Upper lobe of left lung (tissue), 6 donors: ENCODE results near the gene STOML1. TPM values are rescaled to one million over a fixed set of nuclear protein-coding genes. Genes with fewer than 3 reads are reported as not detected.
"Not testable (repeated sequence)": the region's sequence is repeated elsewhere in the genome, so short reads cannot be mapped to it uniquely, and the experiment has no call there.

Experiments
- ATAC-seq, 2 donors: fragments of 200-7000 bp; cut with Tn5 transposase; one replicate each; pipeline ENCODE4 v1.9.1; 2022; ENCODE audit warnings: mild to moderate bottlenecking in 2 of 2, moderate library complexity in 2 of 2; ENCODE audit not compliant: low FRiP score in 2 of 2
- DNase-seq, 2 donors: peaks; one replicate each; pipeline ENCODE4 v3.0.0-alpha.2; 2019 to 2020
- H3K27ac ChIP-seq, 4 donors: fragments of 200-600 bp; sonication (generic); one replicate each; pipeline ENCODE4 v1.5.1; 2016 to 2019
- H3K27me3 ChIP-seq, 4 donors: fragments of 200-600 bp; sonication (generic); one replicate each; pipeline ENCODE4 v1.5.1; 2017 to 2019
- H3K36me3 ChIP-seq, 4 donors: fragments of 200-600 bp; sonication (generic); one replicate each; pipeline ENCODE4 v1.5.1; 2016 to 2019
- H3K4me1 ChIP-seq, 4 donors: fragments of 200-600 bp; sonication (generic); one replicate each; pipeline ENCODE4 v1.5.1; 2018 to 2019
- H3K4me3 ChIP-seq, 4 donors: fragments of 200-600 bp; sonication (generic); one replicate each; pipeline ENCODE4 v1.5.1; 2017 to 2019; ENCODE audit warnings: mild to moderate bottlenecking in 2 of 4, moderate library complexity in 1 of 4
- H3K9me3 ChIP-seq, 4 donors: fragments of 200-600 bp; sonication (generic); one replicate each; pipeline ENCODE4 v1.5.1; 2018 to 2019
- EP300 ChIP-seq, 4 donors: sonication (generic); formaldehyde crosslinking; IDR thresholded peaks; one replicate each; pipeline ENCODE4 v1.5.1; 2017; ENCODE audit warnings: antibody characterized with exemption in 4 of 4, control low read depth in 2 of 4
- POLR2A ChIP-seq, 4 donors: fragments of 450-650 bp; IDR thresholded peaks; one replicate each; pipeline ENCODE4 v1.5.1; 2016 to 2017; ENCODE audit warnings: antibody characterized with exemption in 4 of 4, mild to moderate bottlenecking in 2 of 4
- POLR2AphosphoS5 ChIP-seq, 2 donors: sonication (generic); formaldehyde crosslinking; IDR thresholded peaks; one replicate each; pipeline ENCODE4 v1.5.1; 2017; ENCODE audit warnings: antibody characterized with exemption in 2 of 2
- WGBS, 2 donors: methylation state at CpG; one replicate each; pipeline ENCODE4 v1.1.5; 2017 to 2018; 5-methylcytosine and 5-hydroxymethylcytosine counted together
- total RNA-seq, 6 donors: library from RNA; depleted of rRNA in 4 of 6; stranded (reverse); fragments of >200 nt in 4 of 6; gene quantifications; one replicate each; pipeline versions ENCODE4 v1.1.0 to v1.2.1, GENCODE V29; 2016 to 2021
- TF ChIP-seq, protein P1 (sequence below), 6 experiments: fragments of 450-650 bp in 4 of 6; fragments of 200-600 bp in 2 of 6; sonication (generic) in 2 of 6; IDR thresholded peaks; one replicate each; pipeline ENCODE4 v1.5.1; 2016 to 2019; ENCODE audit warnings: antibody characterized with exemption in 6 of 6
- donor health status: DM: no; HTN: no; CAD: no; lungs with moderate emphysema.
- donor health status: DM: no; HTN: yes; CAD: no; lungs with severe emphysema.

STOML1 gene
- total RNA-seq, 6 donors from 2014 or later, result 12.2 to 23.3 (median 18.3) TPM

DNA sequence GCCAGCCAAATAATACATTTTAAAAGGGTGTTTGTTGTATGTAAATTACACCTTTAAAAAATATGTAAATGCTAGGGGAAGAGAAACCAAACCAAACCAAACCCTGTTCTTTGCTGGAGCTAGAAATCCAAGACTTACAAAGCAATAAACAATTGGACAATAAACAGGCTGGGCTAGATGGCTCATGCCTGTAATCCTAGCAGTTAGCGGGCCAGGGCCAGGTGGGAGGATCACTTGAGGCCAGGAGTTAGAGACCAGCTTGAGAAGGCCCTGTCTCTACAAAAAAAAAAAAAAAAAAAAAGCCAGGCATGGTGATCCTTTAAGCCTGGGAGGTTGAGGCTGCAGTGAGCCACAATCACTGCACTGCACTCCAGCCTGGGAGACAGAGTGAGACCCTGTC, 12.5 kb downstream of the STOML1 start:
- Histone ChIP-seq H3K9me3 (no peaks in the 10 kb centered on the region), H3K27ac (no peak overlapping the region), H3K36me3 (peaks cover 0 to 7% (median 0%) of the 10 kb centered on the region in 4 donors), H3K27me3 (no peaks in the 10 kb centered on the region), H3K4me3 (no peak overlapping the region), H3K4me1 (peaks cover 34 to 48% (median 36%) of the 10 kb centered on the region in 4 donors)
- ATAC-seq (no peak), DNase-seq (no peak)
- TF ChIP-seq POLR2A (IDR thresholded peaks at IDR 0.05), result no peak
- TF ChIP-seq EP300 (IDR thresholded peaks at IDR 0.05), result no peak
- TF ChIP-seq POLR2AphosphoS5 (IDR thresholded peaks at IDR 0.05), result no peak
- TF ChIP-seq, protein P1, sequence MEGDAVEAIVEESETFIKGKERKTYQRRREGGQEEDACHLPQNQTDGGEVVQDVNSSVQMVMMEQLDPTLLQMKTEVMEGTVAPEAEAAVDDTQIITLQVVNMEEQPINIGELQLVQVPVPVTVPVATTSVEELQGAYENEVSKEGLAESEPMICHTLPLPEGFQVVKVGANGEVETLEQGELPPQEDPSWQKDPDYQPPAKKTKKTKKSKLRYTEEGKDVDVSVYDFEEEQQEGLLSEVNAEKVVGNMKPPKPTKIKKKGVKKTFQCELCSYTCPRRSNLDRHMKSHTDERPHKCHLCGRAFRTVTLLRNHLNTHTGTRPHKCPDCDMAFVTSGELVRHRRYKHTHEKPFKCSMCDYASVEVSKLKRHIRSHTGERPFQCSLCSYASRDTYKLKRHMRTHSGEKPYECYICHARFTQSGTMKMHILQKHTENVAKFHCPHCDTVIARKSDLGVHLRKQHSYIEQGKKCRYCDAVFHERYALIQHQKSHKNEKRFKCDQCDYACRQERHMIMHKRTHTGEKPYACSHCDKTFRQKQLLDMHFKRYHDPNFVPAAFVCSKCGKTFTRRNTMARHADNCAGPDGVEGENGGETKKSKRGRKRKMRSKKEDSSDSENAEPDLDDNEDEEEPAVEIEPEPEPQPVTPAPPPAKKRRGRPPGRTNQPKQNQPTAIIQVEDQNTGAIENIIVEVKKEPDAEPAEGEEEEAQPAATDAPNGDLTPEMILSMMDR (IDR thresholded peaks at IDR 0.05), result no peak
- WGBS, 2 donors, result 91 to 100% methylated on average over 1 of the region's 1 CpG

DNA sequence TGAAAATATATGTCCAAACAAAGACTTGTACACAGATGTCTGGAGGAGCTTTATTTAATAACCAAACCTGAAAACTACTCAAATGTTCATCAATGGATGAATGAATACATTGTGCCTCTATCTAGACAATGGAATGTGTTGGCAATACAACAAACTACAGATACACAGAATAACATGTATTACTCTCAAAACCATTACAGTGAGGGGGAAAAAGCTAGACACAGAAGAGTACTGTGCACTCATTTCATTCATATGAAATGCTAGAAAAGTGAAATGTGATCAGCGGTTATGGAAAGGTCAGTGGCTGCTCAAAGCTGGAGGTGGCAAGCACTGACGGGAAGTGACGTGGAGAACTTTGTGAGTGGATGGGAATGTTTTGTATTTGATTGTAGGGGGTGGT, 13.2 kb downstream of the STOML1 start:
- Histone ChIP-seq H3K4me1 (peaks cover 26 to 41% (median 29%) of the 10 kb centered on the region in 4 donors), H3K36me3 (peaks cover 0 to 2% (median 0%) of the 10 kb centered on the region in 4 donors), H3K27me3 (no peaks in the 10 kb centered on the region), H3K9me3 (no peaks in the 10 kb centered on the region), H3K4me3 (no peak overlapping the region), H3K27ac (no peak overlapping the region)
- DNase-seq (no peak), ATAC-seq (no peak)
- TF ChIP-seq POLR2AphosphoS5 (IDR thresholded peaks at IDR 0.05) (no peak), EP300 (IDR thresholded peaks at IDR 0.05) (no peak), POLR2A (IDR thresholded peaks at IDR 0.05) (no peak)
- TF ChIP-seq, protein P1 (IDR thresholded peaks at IDR 0.05), result no peak
- WGBS, 2 donors, result 83 to 88% methylated on average over 3 of the region's 3 CpGs

DNA sequence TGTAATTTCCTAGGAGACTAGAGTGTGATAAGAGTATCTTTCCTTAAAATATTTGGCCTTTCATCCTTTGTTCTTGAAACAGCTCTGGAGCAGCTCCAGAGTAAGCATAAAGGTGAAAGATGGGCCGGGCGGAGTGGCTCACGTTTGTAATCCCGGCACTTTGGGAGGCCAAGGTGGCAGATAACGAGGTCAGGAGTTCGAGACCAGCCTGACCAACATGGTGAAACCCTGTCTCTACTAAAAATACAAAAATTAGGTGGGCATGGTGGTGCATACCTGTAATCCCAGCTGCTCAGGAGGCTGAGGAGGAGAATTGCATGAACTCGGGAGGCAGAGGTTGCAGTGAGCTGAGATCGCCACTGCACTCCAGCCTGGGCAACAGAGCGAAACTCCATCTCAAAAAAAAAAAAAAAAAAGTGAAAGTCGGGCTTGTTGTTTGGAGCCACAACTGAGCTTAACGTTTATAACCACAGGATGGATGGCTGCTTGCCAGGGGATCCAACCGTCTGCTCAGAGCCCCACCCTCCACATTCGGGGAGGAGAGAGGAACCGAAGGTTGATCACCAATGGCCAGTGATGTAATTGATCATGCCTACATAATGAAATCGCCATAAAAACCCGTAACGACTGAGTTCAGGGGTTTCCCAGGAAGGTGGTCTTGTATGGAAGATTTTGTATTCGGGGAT, 16.5 kb downstream of the STOML1 start:
- DNase-seq, ATAC-seq, H3K9me3 ChIP-seq, H3K36me3 ChIP-seq, H3K4me3 ChIP-seq, H3K27ac ChIP-seq, H3K27me3 ChIP-seq: not testable (repeated sequence)
- H3K4me1 ChIP-seq, result peaks cover 6 to 22% (median 9%) of the 10 kb centered on the region in 4 donors
- 47 to 49% methylated on average over 18 of the region's 18 CpGs for WGBS, 2 donors

DNA sequence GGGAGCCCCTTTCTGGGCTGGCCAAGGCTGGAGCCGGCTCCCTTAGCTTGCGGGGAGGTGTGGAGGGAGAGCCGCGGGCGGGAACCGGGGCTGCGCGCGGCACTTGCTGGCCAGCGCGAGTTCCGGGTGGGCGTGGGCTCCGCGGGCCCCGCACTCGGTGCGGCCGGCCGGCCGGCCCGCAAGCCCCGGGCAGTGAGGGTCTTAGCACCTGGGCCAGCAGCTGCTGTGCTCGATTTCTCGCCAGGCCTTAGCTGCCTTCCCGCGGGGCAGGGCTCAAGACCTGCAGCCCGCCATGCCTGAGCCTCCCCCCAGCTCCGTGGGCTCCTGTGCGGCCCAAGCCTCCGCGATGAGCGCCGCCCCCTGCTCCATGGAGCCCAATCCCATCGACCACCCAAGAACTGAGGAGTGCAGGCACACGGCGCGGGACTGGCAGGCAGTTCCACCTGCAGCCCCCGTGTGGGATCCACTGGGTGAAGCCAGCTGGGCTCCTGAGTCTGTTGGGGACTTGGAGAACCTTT, 18.4 kb downstream of the STOML1 start:
- Histone ChIP-seq H3K4me1 (peaks cover 6 to 22% (median 9%) of the 10 kb centered on the region in 4 donors), H3K27ac (peak overlapping the region in 1 of 4 donors; percentile 3), H3K4me3 (peak overlapping the region in 3 of 4 donors; percentile 1 to 35 (median 35))
- WGBS, 2 donors, result 82 to 89% methylated on average over 18 to 36 of the region's 39 CpGs
- ATAC-seq, H3K36me3 ChIP-seq, H3K9me3 ChIP-seq, H3K27me3 ChIP-seq: not testable (repeated sequence)
- DNase-seq, result peak in 1 of 2 donors; percentile 75

DNA sequence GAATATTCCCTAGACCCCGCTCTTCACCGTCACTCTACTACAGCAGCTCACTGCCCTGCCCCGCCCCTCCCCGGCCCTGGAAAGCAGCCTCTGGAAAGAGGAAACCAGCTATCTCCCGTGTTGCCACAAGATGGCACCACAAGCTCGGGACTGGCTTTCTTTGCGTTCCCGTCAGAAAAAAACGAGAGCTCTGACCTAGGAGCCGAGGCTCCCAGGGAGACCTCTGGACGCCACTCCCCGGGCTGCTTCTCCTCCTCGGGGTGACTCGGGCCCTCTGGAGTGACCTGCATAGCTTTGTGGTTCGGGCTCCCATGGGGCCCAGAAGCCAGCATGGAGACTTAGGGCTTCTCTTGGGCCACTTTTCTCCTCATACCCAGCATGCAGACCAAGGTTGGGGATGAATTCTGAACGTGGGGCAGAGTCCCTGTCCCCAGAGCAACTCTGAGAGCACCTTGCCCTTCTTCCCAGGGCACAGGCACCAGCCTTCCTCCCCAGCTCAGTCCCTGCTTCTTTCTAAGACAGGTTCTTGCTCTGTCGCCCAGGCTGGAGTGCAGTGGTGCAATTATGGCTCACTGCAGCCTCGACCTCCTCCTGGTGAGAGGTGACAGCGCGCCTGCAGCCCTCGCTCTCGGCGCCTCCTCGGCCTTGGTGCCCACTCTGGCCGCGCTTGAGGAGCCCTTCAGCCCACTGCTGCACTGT, 19.0 kb downstream of the STOML1 start:
- H3K9me3 ChIP-seq, result no peaks in the 10 kb centered on the region
- TF ChIP-seq, protein P1 (IDR thresholded peaks at IDR 0.05), result peak; percentile 85 to 91 (median 88)
- no peak for TF ChIP-seq EP300 (IDR thresholded peaks at IDR 0.05)
- ATAC-seq (peak; percentile 93 to 94), DNase-seq (peak; percentile 85 to 88)
- no peaks in the 10 kb centered on the region for H3K36me3 ChIP-seq
- H3K4me3 ChIP-seq, result peak overlapping the region in 3 of 4 donors; percentile 1 to 35 (median 35)
- H3K4me1 ChIP-seq, result peaks cover 6 to 22% (median 9%) of the 10 kb centered on the region in 4 donors
- peak overlapping the region in 1 of 4 donors; percentile 3 for H3K27ac ChIP-seq
- H3K27me3 ChIP-seq, result no peaks in the 10 kb centered on the region
- 15 to 28% methylated on average over 15 to 18 of the region's 26 CpGs for WGBS, 2 donors
